GM19468 (cell line): ENCODE data around the gene DDX19B.
"Not testable (repeated sequence)": the region's sequence is repeated elsewhere in the genome, so short reads cannot be mapped to it uniquely, and the experiment has no call there.

Source experiments
- ATAC-seq: cut with Tn5 transposase; IDR thresholded peaks from one replicate; pipeline ENCODE4 v1.9.1; 2021; ENCODE audit warnings: mild to moderate bottlenecking, moderate library complexity, moderate number of reproducible peaks; ENCODE audit not compliant: unreplicated experiment; ENCODE audit errors: extremely low read depth

Gene DDX19B

GRCh38 chr16:70276392-70276791 lies 22.6 kb upstream of the DDX19B start:
- ATAC-seq = no peak

- ATAC-seq = not testable (repeated sequence)
These were observed 11.5 kb upstream of the DDX19B start for GRCh38 chr16:70287304-70287971.

- ATAC-seq = peak; percentile 98
These were observed 9.5 kb upstream of the DDX19B start, which contains the start of gene AARS1 for GRCh38 chr16:70289229-70290094. Gene AARS1, minus strand, starts transcription at chr16:70289506. Its CDS starts 6,743 bp downstream, at chr16:70282763.

GRCh38 chr16:70290949-70291519 lies 8.0 kb upstream of the DDX19B start:
- ATAC-seq = no peak

GRCh38 chr16:70292148-70292547 lies 6.8 kb upstream of the DDX19B start:
- not testable (repeated sequence) for ATAC-seq

GRCh38 chr16:70294385-70295025 lies 4.5 kb upstream of the DDX19B start:
- no peak for ATAC-seq

- ATAC-seq = no peak
These were observed 3.4 kb upstream of the DDX19B start for GRCh38 chr16:70295634-70296033.

- ATAC-seq = no peak
These were observed 2.1 kb downstream of the DDX19B start for GRCh38 chr16:70301121-70301520.

- no peak for ATAC-seq
These were observed 3.8 kb downstream of the DDX19B start for GRCh38 chr16:70302745-70303144.

GRCh38 chr16:70304892-70305448 lies 6.0 kb downstream of the DDX19B start:
- no peak for ATAC-seq

- ATAC-seq = no peak
These were observed 7.9 kb downstream of the DDX19B start for GRCh38 chr16:70306880-70307279.

- ATAC-seq = not testable (repeated sequence)
These were observed 8.7 kb downstream of the DDX19B start for GRCh38 chr16:70307726-70308125.

GRCh38 chr16:70320121-70320520 lies 21.1 kb downstream of the DDX19B start:
- no peak for ATAC-seq

- no peak for ATAC-seq
These were observed 26.2 kb downstream of the DDX19B start for GRCh38 chr16:70324998-70325747.

- ATAC-seq = no peak
These were observed 32.1 kb downstream of the DDX19B start for GRCh38 chr16:70331091-70331490.

GRCh38 chr16:70331588-70332358 lies 32.8 kb downstream of the DDX19B start:
- no peak for ATAC-seq

- ATAC-seq = not testable (repeated sequence)
These were observed 33.7 kb downstream of the DDX19B start for GRCh38 chr16:70332728-70333127.

- no peak for ATAC-seq
These were observed 38.8 kb downstream of the DDX19B start for GRCh38 chr16:70337814-70338213.

GRCh38 chr16:70341600-70341999 lies 42.6 kb downstream of the DDX19B start:
- no peak for ATAC-seq
